DND-41 (cell line): ENCODE results near the gene TRAPPC2L.

ENCODE experiments used
- CTCF ChIP-seq: IDR thresholded peaks from 2 replicates; pipeline ENCODE4 v1.5.1; 2012; ENCODE audit warnings: borderline replicate concordance, low read length, moderate library complexity, mild to moderate bottlenecking; ENCODE audit not compliant: poor library complexity, severe bottlenecking; ENCODE audit errors: extremely low read depth
- EZH2 ChIP-seq: IDR thresholded peaks from 3 replicates; pipeline ENCODE4 v1.6.1; 2012; ENCODE audit warnings: borderline replicate concordance, low read depth, mild to moderate bottlenecking, moderate library complexity, low read length, inconsistent platforms; ENCODE audit not compliant: severe bottlenecking

- TF ChIP-seq CTCF (no peak), EZH2 (no peak)
These were observed 47.9 kb downstream of the TRAPPC2L start for GRCh38 chr16:88904676-88905365.
